Smooth muscle cell (in vitro differentiated cells): ENCODE results near the gene WNT3A. TPM values are rescaled to one million over a fixed set of nuclear protein-coding genes. Genes with fewer than 3 reads are reported as not detected.

Experiments used
- DNase-seq: peaks from one replicate; lab custom pipeline; 2025; ENCODE audit not compliant: unreplicated experiment; lab: John Stamatoyannopoulos, UW
- H2AFZ ChIP-seq: fragments of 200-600 bp; sonication (generic); 2 replicates; pipeline ENCODE4 v1.6.0; 2016; ENCODE audit warnings: antibody characterized with exemption, low read depth, mild to moderate bottlenecking
- H3F3A ChIP-seq: fragments of 200-600 bp; sonication (generic); 2 replicates; pipeline ENCODE4 v1.6.0; 2017; ENCODE audit warnings: antibody characterized with exemption, low read depth
- H3K27ac ChIP-seq: fragments of 200-600 bp; sonication (generic); 2 replicates; pipeline ENCODE4 v1.5.1; 2016; ENCODE audit warnings: low read depth, mild to moderate bottlenecking
- H3K27me3 ChIP-seq: fragments of 200-600 bp; sonication (generic); 2 replicates; pipeline ENCODE4 v1.6.1; 2016; ENCODE audit warnings: low read depth, mild to moderate bottlenecking
- H3K36me3 ChIP-seq: fragments of 200-600 bp; sonication (generic); 2 replicates; pipeline ENCODE4 v1.5.1; 2016; ENCODE audit warnings: low read depth
- H3K4me1 ChIP-seq: fragments of 200-600 bp; sonication (generic); 2 replicates; pipeline ENCODE4 v1.5.1; 2016; ENCODE audit warnings: low read depth
- H3K4me2 ChIP-seq: fragments of 200-600 bp; sonication (generic); 2 replicates; pipeline ENCODE4 v1.6.0; 2016; ENCODE audit warnings: mild to moderate bottlenecking
- H3K4me3 ChIP-seq: fragments of 200-600 bp; sonication (generic); 2 replicates; pipeline ENCODE4 v1.5.1; 2016; ENCODE audit warnings: mild to moderate bottlenecking
- H3K79me2 ChIP-seq: fragments of 200-600 bp; sonication (generic); 2 replicates; pipeline ENCODE4 v1.6.0; 2016; ENCODE audit warnings: low read depth, mild to moderate bottlenecking
- H3K9ac ChIP-seq: fragments of 200-600 bp; sonication (generic); 2 replicates; pipeline ENCODE4 v1.6.0; 2016; ENCODE audit warnings: low read depth
- H3K9me3 ChIP-seq: fragments of 200-600 bp; sonication (generic); replicated peaks from 2 replicates; pipeline ENCODE4 v1.5.1; 2016; ENCODE audit warnings: low read depth
- H4K20me1 ChIP-seq: fragments of 200-600 bp; sonication (generic); 2 replicates; pipeline ENCODE4 v1.6.0; 2016; ENCODE audit warnings: low read depth
- WGBS: methylation state at CpG from one replicate; pipeline ENCODE4 v1.1.7; 2016; ENCODE audit warnings: low lambda C conversion rate; 5-methylcytosine and 5-hydroxymethylcytosine counted together
- polyA plus RNA-seq: library from polyadenylated mRNA; unstranded; fragments of >200 nt; fragmentation: Nextera tagmentation; extraction: Ambion mirVana; gene quantifications from 2 replicates; pipeline ENCODE4 v1.2.1, GENCODE V29; 2016
- total RNA-seq: library from RNA; depleted of rRNA; stranded (reverse); fragments of >200 nt; gene quantifications from 2 replicates; pipeline ENCODE4 v1.2.3, GENCODE V29; 2014
- TF ChIP-seq, protein P1 (sequence below): fragments of 200-600 bp; sonication (generic); IDR thresholded peaks from 2 replicates; pipeline ENCODE4 v1.5.1; 2017; ENCODE audit warnings: borderline replicate concordance, mild to moderate bottlenecking, antibody characterized with exemption; ENCODE audit not compliant: insufficient read depth, poor library complexity, severe bottlenecking

The WNT3A gene
- total and polyA plus RNA-seq, 2 experiments from 2014 or later: 0.13 TPM; not detected in 1

DNA sequence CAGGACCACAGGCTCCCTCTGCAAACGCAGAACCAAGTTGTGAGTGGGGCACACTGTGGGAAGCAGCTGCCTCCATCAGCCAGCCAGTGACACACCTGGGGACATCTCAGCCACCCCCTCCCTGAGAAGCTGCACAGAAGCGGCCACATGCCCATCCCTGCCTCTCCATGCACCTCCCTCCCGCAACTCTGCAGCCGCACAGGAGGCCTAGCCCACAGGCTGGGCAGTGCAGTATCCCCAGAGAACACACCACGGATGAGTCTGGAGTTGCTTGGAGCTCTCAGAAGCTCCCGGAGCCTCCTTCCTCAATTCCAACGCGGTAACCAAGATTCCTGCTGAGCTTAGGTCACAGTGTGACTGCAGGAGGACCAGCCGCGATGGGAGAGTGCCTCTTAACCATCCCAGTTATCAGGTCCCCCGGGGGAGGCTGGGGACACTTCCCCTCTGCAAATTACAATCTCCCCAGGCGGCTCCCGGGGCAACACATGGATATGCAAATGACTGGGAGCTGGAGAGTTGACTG lies 1.2 kb upstream of the WNT3A start:
- Histone ChIP-seq H3K9ac (no peak overlapping the region), H3K4me3 (no peak overlapping the region), H3K79me2 (no peaks in the 10 kb centered on the region), H2AFZ (no peak overlapping the region), H3K4me1 (peaks cover 3% of the 10 kb centered on the region), H3K36me3 (no peaks in the 10 kb centered on the region), H3K4me2 (no peak overlapping the region), H3F3A (no peaks in the 10 kb centered on the region), H3K27ac (no peak overlapping the region), H3K27me3 (peaks cover 95% of the 10 kb centered on the region), H4K20me1 (no peaks in the 10 kb centered on the region), H3K9me3 (no peaks in the 10 kb centered on the region)
- TF ChIP-seq, protein P1, sequence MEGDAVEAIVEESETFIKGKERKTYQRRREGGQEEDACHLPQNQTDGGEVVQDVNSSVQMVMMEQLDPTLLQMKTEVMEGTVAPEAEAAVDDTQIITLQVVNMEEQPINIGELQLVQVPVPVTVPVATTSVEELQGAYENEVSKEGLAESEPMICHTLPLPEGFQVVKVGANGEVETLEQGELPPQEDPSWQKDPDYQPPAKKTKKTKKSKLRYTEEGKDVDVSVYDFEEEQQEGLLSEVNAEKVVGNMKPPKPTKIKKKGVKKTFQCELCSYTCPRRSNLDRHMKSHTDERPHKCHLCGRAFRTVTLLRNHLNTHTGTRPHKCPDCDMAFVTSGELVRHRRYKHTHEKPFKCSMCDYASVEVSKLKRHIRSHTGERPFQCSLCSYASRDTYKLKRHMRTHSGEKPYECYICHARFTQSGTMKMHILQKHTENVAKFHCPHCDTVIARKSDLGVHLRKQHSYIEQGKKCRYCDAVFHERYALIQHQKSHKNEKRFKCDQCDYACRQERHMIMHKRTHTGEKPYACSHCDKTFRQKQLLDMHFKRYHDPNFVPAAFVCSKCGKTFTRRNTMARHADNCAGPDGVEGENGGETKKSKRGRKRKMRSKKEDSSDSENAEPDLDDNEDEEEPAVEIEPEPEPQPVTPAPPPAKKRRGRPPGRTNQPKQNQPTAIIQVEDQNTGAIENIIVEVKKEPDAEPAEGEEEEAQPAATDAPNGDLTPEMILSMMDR: no peak
- DNase-seq: no peak
- WGBS: 6% methylated on average over 13 of the region's 13 CpGs

GRCh38 chr1:228006034-228006785 lies 588 bp upstream of the WNT3A start:
- H3K4me3 ChIP-seq: no peak overlapping the region
- TF ChIP-seq, protein P1: no peak
- H4K20me1 ChIP-seq: no peaks in the 10 kb centered on the region
- peaks cover 90% of the 10 kb centered on the region for H3K27me3 ChIP-seq
- no peak for DNase-seq
- H3K79me2 ChIP-seq: no peaks in the 10 kb centered on the region
- H3K4me2 ChIP-seq: no peak overlapping the region
- no peaks in the 10 kb centered on the region for H3K36me3 ChIP-seq
- no peak overlapping the region for H3K27ac ChIP-seq
- H3K4me1 ChIP-seq: peaks cover 3% of the 10 kb centered on the region
- H2AFZ ChIP-seq: no peak overlapping the region
- no peaks in the 10 kb centered on the region for H3K9me3 ChIP-seq
- WGBS: 5% methylated on average over 43 of the region's 52 CpGs
- H3F3A ChIP-seq: no peaks in the 10 kb centered on the region
- no peak overlapping the region for H3K9ac ChIP-seq

DNA sequence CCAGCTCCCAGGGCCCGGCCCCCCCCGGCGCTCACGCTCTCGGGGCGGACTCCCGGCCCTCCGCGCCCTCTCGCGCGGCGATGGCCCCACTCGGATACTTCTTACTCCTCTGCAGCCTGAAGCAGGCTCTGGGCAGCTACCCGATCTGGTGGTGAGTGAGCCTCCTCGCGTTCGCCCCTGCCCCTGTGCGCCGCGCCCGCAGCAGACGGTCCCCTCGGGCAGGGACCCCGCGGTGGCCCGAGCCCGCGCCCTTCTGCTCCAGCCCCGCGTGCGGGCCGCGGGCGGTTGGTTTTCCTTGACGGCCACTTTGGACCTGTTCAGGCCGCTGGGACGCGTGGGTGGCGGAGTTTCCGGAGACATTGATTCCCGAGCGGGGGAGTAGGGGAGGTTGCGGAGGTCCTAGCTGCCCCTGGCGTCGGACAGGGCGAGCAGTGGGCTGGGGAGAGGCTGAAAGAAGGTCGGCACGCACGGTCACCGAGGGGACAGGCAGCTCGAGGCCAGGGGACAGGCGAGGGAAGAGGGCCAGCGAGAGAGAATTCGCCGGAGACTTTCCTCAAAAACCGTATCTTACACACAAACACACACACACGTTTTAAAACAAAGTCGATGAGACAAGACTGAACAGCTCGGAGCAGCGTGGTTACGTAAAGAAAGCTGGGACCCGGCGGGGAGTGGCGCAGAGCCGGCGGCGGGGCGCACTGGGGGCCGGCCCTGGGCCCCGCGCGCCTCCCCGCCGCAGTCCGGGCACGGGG lies 427 bp downstream of the WNT3A start:
- Histone ChIP-seq H2AFZ (no peak overlapping the region), H3K9me3 (no peaks in the 10 kb centered on the region), H3K27me3 (peaks cover 80% of the 10 kb centered on the region), H3K4me3 (peak overlapping the region; percentile 32), H3K79me2 (no peaks in the 10 kb centered on the region), H3K36me3 (no peaks in the 10 kb centered on the region), H3K4me1 (peaks cover 3% of the 10 kb centered on the region), H3K4me2 (peak overlapping the region; percentile 81), H3K9ac (no peak overlapping the region), H4K20me1 (no peaks in the 10 kb centered on the region), H3K27ac (no peak overlapping the region), H3F3A (no peaks in the 10 kb centered on the region)
- DNase-seq: no peak
- 3% methylated on average over 62 of the region's 77 CpGs for WGBS
- TF ChIP-seq, protein P1: no peak
